Activated CD4-positive, alpha-beta T cell treated with anti-CD3 and anti-CD28 coated beads, Interleukin-2, amount 50 U/mL, for 4 hours (primary cell): ENCODE measurements around the gene TBCB.
"Not testable (repeated sequence)": the region's sequence is repeated elsewhere in the genome, so short reads cannot be mapped to it uniquely, and the experiment has no call there.

Experiments used
- DNase-seq, 2 experiments: peaks; one replicate each; pipeline ENCODE4 v3.0.0-alpha.2; 2020

TBCB gene

DNA sequence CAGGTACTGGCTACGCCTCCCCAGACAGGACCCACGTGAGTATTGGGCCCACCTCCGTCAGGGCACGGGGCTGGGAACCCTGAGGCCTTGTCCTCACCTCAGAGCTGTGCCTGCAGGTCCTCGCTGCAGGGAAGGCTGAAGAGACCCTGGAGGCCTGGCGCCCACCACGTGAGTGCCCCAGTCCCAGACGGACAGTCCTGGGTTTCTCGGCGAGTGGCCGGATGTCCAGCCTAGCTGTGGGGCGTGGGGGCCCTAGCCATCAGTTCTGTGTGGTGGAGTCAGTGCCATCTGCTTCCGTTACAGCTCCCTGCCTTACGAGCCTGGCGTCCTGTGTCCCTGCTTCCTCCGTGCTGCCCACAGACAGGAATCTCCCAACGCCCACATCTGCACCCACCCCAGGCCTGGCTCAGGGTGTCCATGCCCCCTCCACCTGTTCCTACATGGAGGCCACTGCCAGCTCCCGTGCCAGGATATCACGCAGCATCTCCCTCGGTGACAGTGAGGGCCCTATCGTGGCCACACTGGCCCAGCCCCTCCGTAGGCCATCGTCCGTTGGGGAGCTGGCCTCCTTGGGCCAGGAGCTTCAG is 12.1 kb upstream of the TBCB start:
- no peak for DNase-seq

DNA sequence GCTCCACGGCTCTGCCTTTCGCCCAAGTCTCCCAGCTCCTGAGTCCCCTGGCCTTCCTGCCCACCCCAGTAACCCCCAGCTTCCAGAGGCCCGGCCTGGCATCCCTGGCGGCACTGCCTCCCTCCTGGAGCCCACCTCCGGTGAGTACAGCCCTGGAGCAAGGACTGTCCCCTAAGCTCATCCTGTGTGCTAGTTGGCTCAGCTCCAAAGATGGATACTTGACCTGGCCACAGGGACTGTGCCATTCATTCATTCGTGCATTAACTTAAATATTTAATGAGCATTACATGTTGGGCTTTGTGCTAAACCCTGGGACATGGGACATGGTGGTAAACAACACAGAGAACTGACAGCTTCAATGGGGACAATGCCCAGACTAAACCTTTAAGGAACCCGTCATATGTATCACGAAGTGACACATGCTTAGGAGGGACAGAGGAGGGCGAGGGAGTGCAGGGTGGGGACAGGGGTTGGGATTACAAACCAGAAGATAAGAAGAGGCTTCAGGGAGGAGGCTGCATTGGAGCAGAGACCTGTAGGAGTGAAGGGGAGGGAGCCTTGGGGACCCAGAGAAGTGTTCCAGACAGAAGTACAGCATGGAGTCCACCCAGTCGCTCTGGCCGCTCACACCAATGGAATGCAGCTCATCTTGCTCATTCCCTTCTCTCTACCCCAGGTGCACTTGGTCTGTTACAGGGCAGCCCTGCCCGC is 11.3 kb upstream of the TBCB start:
- no peak for DNase-seq

DNA sequence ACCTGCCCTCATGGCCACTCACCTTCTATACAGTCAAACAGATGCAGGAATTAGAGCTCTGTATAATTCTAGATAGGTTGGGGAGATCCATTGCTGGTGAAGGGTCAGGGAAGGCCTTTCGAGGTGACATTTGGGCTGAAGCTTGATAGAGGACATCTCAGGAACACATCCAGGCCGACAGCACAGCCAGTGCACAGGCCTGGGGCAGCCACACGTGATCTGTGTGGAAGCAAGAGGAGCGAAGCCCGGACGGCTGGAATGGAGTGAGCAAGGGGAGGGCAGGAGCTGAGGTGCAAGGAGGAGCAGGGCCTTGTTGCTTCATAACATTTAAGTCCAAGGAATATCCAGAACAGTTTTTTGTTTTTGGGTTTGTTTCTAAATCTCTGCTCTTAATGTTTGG is 8.8 kb upstream of the TBCB start:
- DNase-seq, result no peak

DNA sequence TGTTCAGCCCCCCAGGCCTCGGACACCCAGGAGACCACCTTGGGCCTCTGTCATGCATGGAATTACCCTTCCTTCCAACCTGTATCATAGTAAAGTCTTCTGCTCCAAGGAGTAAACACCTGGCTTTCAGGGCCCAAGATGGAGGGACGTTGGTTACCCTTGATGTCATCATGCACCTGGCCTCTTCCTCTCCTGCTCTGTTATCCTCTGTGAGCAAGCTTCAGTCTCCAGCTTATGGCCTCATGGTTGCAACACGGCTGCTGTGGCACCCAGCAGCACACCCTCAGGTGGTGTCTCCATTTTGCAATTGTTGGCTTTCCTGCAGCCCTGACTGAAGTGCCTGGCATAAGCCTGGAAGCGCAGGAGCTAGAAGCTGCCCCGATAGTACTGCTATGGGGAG is 8.3 kb upstream of the TBCB start:
- DNase-seq, result no peak

DNA sequence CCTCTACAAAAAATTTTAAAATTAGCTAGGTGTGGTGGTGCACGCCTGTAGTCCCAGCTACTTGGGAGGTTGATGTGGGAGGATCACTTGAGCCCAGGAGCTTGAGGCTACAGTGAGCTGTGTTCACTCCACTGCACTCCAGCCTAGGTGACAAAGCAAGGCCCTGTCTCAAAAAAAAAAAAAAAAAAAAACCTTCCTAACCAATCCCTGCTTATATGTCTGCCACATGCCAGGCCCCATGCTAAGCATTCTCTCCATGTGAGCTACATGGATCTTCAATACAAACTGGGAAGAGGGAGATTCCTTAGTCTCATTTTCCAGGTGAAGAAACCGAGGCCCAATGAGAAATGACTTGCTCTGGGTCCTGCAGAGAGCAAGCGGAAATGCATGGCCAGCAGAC is 6.6 kb upstream of the TBCB start:
- no peak for DNase-seq

DNA sequence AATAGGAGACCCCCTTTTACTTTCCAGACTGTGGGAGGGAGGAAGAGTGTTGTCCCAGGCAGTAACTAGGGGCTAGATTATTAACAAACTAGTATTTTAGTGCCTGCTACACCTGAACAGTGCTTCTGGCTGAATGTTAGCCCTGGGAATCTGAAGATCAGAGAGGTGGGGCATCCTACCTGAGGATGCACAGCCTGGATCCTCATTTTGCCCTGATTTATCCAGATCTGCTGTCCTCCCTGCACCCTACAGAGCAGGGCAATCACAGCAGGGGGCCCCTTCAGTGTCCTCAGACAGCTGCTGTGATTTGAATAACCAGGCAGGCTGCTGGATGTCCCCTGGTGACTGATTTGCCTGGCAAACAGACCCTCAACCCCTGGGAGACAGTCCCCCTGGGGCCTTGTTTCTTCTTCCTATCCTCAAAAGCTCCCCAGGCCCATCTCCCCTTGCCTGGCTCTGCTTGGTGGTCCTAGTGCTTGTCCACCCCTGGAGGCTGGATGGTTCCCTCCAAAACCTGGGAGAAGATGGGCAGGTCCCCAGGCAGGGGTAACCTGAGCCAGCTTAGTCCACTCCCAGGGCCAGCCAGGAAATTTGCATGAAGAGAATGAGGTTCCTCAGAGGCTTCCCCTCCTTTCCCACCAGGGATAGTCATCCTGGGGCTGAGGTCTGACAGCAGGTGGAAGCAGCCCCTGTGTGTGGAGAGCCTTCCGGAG is 4.6 kb upstream of the TBCB start, which contains the start of gene OVOL3:
OVOL3 (plus strand) TSS at position 657 of the 713 bp plus-strand sequence. CDS start 60 bp downstream, outside the sequence.
- no peak for DNase-seq

DNA sequence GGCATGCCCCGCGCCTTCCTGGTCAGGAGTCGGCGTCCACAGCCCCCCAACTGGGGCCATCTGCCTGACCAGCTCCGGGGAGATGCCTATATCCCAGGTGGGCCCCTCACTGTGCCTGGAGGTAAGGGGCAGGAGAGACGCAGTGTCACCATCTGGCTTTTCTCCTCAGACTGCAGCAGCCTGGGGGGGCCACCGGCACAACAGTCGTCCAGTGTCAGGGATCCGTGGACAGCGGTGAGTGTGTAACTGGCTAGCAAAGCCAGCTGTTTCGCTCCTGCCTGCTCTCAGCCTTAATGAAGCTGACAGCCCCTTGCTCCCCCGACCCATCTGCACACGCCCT is 4.1 kb upstream of the TBCB start:
- DNase-seq, result no peak

DNA sequence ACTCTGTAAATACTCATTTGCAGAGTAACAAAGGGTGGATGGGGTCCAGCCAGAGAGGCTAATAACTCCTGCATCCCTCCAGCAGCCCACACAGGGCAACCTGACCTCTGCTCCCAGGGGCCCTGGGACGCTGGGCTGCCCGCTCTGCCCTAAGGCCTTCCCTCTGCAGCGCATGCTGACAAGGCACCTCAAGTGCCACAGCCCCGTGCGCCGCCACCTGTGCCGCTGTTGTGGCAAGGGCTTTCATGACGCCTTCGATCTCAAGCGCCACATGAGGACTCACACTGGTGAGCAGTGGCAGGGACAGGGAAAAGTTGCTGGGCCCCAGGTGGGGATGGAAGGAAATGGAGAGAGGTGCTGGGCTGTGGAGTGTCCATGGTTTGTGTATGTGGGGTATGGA is 2.6 kb upstream of the TBCB start:
- no peak for DNase-seq

DNA sequence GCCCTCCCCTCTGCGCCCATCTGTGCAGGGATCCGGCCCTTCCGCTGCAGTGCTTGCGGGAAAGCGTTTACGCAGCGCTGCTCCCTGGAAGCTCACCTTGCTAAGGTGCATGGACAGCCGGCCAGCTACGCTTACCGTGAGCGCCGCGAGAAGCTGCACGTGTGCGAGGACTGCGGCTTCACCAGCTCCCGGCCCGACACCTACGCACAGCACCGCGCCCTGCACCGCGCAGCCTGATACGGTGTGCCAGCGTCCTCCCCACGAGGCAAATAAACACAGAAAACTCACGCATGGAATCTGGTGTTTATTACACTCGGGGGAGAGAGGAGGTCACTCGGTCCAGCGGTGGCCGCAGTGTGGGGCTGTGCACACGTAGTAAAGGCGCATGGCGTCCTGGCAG is 1.8 kb upstream of the TBCB start:
- DNase-seq, result no peak

DNA sequence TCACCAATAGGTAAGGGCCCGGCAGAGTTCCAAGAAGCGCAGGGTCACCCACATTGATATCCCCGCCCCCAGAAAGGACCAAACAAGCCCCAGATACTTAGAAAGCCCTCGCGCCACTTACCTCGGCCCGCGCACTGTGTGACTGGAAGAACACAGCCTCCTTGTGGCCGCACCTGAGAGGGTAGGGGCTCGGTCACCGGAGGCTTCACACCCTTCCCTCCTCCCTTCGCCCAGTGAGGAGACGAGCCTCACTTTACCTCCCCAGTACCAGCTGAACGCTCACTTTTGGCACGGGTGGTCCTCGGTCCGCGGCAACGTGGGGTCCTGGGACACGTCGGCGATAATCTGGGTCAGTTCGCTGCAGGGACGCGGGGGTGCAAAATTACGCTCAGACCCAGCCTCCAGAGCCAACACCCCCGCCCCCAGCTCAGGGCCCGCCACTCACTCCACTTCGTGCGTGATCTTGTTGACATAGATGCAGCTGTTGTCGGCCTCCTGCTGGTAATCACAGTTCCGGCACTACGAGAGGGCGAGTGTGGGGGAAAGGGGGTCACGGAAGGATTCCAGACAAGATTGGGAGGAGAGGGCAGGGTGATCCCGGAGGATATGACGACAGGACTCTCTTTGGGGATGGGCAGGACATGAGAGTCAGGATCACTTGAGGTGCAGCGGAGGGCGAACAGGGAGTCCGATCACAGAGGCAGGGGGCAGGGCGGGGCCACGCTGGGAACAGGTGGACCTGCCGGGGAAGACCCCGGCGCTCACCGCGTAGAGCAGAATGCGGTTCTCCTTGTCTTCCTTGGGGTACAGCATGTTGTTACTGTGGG is 1.2 kb upstream of the TBCB start:
- DNase-seq, result peak in 1 of 2 experiments; percentile 11

DNA sequence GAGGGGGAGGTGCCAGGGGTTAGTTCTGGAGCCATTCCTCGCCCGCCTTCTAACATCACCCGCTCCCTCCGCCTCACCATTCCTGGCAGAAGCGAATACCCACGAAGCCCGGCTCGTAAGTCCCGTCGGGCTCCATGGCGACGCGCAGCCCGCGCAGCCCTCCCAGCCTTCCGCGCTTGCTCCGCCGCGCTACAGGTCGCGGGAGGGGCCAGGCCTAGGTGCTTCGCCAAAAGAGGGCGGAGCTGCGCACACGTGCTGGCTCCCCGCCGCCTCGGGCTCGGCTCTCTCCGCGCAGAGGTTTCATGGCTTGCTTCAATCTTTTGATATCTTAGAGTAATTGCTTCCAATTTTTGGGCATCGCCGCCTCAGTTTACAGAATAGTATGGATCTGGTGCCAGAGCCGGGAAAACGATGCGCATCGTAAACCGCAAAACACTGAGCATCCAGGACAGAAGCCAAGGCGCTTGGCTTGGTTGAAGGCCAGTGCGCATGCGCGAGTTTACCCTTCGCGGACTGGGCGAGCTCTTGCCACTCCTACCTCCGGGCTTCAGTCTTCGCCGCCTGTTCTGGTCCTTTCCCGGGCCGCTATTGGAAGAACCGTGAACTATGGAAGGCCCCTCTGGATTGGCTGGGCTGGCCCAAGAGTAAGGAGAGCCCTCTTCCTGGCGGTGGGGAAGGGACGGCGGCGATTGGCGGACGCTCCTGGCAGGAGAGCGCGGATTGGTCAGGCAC is 381 bp upstream of the TBCB start, which contains the start of gene POLR2I:
POLR2I (minus strand) TSS at position 155 of the 732 bp plus-strand sequence; CDS start at position 136, 19 bp downstream.
- peak; percentile 97 to 98 for DNase-seq

DNA sequence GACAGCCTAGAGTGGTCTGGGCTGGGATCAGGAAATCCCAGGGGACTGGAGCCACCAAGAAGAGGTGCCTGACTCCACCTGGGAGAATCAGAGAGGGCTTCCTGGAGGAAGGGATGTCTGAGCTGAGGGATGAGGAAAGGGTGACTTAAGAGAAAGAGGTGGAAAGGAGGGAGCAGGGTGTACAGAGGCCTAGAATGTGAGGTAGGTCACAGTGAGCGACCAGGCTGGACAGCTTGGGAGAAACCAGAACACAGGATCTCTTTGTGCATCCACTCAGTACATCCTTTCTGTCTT is 1.0 kb downstream of the TBCB start:
- DNase-seq, result no peak

DNA sequence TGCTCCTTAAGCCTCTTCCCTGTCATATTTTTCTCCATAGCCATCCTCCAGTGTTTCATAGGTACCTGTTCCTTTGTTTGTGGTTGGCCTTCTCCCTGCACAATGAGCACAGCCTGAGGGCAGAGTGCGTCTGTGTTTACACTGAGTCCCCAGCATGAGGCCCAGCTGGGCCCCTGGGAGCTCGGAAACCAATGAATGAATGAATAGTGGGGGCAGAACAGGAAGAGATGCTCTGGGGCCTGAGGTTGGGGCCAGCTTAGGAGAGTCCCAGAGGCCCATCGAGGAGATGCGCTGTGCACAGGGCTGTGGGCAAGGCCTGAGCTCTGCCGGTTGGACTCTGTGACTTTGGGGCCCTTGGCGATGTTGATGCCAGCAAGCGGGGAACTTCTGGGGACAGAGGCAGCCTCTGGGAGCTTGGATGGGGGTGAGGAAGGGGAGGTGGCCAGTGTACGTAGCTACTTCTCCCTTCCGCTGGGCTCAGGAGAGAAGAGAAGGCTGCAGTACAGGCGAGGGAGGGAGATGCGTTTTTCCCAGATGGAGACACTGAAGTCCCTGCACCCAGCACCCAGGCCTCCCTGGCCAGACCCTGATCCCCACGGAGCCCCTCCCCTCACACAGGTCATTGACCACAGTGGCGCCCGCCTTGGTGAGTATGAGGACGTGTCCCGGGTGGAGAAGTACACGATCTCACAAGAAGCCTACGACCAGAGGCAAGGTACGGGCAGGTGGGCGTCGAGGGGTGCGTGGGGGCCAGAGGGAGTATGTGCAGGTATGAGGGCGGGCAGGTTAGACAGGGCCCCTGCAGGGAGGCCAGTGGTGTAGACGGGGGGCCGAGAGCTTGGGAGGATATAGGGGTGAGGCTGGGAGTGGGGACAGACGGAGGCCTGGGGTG is 5.1 kb downstream of the TBCB start:
- DNase-seq, result no peak

DNA sequence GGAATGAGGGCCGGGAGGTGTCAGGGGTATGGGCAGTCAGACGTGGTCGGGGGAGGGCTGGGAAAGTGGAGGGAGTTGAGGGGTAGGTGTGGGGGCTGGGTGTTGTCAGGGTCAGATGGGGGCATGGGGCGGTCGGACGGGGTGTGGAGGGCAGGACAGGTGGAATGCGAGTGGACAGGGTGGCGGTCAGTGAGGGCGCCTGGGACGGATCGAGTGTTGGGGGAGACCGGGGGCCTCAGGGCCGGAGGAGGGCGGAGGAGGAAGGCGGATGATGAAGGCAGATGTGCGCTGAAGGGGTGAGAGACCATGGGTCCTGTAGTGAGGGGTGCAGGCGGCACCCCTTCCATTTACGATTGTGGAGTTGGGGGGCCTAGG is 5.7 kb downstream of the TBCB start:
- no peak for DNase-seq

DNA sequence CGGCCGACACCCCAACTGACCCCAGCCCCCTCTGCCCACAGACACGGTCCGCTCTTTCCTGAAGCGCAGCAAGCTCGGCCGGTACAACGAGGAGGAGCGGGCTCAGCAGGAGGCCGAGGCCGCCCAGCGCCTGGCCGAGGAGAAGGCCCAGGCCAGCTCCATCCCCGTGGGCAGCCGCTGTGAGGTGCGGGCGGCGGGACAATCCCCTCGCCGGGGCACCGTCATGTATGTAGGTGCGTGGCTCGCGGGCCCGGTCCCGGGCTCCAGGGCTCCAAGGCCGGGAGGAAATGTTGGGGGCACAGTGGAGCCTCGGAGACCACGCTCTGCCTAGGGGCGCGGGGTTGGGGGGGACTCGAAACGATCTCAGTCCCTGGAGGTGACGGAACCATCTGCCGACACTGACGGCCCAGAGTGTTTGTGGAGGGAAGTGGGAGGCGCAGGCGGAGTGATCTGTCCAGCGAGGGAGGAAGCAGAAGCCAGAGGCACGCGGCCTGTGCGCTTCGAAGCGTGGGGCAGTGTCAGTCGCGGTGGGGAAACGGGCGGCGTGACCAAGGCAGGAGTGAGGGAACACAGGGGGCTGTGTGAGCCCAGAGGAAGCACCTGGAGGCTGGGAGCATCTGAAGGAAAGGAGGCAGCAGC is 6.3 kb downstream of the TBCB start:
- no peak for DNase-seq

DNA sequence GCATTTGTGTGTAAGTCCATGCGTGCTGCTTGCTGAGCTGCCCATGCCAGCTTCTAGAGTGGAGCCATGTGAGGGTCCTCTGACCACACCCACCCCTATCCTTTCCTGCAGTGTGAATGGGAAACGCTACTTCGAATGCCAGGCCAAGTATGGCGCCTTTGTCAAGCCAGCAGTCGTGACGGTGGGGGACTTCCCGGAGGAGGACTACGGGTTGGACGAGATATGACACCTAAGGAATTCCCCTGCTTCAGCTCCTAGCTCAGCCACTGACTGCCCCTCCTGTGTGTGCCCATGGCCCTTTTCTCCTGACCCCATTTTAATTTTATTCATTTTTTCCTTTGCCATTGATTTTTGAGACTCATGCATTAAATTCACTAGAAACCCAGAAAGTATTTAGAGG is 10.3 kb downstream of the TBCB start:
- no peak for DNase-seq

DNA sequence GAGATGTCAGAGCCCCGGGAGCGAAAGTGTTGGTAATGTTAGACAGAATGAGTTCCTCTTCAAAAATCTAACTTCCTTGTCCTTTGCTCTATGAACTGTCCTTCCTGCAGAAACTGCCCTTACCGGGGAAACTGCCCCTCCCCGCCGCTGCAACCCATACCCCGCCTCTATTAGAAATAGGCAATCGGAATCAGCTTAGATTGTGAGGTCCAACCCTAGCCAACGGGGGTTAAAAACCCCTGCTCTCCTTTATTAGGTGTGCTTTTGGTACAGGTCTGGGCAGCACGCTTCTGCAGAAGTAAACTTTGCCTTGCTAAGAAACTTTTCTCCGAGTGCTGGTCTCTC is 13.1 kb downstream of the TBCB start:
- DNase-seq, result no peak

DNA sequence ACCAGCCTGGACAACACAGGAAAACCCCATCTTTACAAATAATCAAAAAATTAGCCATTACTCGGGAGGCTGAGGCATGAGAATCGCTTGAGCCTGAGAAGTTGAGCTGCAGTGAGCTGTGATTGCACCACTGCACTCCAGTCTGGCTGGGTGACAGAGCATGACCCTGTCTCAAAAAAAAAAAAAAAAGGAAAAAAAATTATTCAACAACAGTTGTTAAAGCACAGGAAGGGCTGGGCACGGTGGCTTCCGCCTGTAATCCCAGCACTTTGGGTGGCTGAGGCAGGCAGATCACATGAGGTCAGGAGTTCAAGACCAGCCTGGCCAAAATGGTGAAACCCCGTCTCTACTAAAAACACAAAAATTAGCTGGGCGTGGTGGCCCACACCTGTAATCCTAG is 16.0 kb downstream of the TBCB start:
- not testable (repeated sequence) for DNase-seq

DNA sequence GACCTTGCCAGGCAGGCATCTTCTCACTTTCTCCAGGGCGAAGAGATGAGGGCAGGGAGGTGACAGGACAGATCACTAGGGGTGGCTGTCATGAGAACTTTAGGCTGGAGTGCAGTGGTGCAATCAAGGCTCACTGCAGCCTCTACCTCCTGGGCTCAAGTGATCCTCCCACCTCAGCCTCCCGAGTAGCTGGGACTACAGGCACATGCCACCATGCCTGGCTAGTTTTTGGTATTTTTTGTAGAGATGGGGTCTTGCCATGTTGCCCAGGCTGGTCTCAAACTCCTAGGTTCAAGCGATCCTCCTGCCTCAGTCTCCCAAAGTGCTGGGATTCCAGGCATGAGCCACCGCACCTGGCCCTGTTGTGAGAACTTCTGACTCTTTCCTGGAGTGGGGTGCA is 19.6 kb downstream of the TBCB start:
- DNase-seq, result not testable (repeated sequence)

DNA sequence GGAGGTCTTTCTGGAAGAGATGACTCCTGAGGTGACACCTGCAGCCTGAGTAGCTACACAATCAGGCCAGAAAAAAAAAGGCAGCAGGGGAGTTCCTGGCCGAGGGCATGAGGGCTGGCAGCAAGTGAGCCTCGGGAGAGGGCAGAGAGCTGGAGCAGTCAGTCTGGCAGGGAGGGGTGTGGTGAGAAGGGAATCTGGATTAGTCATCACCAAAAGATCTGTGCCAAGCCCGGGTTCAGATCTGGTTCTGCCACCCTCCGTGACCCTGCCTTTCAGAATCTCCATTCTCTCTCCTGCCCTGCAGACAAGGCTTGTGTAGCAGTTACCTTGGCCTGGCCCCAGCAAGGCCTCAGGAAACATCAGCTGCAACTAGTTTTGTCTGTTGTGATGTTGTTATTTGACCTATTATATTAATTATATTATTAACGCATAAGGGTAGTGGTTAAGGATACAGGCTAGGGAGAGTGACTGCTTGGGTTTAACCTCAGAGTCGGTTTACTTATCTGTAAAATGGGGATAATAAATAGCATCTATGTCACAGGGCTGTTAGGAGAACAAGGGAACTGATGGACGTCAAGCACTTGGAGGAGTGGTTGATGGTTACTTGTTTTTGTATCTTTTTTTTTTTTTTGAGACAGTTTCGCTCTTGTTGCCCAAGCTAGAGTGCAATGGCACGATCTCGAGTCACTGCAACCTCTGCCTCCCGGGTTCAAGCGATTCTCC is 21.9 kb downstream of the TBCB start:
- no peak for DNase-seq

DNA sequence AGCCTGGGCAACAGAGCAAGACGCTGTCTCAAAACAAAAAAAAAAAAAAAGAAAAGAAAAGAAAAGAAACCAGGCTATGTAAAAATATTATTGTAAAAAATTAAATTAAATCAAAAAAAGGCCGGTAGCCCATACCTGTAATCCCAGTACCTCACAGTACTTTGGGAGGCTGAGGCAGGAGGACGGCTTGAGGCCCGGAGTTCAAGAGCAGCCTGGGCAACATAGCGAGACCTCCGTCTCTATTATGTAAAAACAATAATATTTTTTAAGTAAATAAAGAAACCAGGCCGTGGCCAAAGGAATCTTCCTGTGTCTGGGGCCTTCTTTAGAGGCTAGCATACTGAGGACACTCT is 23.8 kb downstream of the TBCB start:
- DNase-seq, result no peak
